Measurements from ENCODE around the gene NHERF1. TPM values are rescaled to one million over a fixed set of nuclear protein-coding genes. Genes with fewer than 3 reads are reported as not detected.

NHERF1 gene
- total and polyA plus RNA-seq, 9 of the 15 experiments (the other 6 are each of a cell fraction or from before 2014, with no cell fraction given), result 11.4 to 79.9 (median 36.9) TPM

- H3K9ac ChIP-seq (ENCODE audit: insufficient read depth in 1 of 2, low read depth in 2 of 2, low read length in 2 of 2), result no peak overlapping the region
- CTCF ChIA-PET (ENCODE audit: low intra/inter-chr PET ratio), result interaction anchor here (2.5 kb wide), 1 partner anchor 38 kb away, joined by 14 read pairs; no protein-coding TSS in a partner anchor
- no peak overlapping the region for H3K27ac ChIP-seq (ENCODE audit: extremely low read depth, low read depth, low read length)
- POLR2A ChIA-PET, result interaction anchor here (0.6 to 1.2 kb wide), 2 partner anchors 90 to 179 kb away, joined by 3 to 4 read pairs; no protein-coding TSS in a partner anchor
- H3K4me3 ChIP-seq, result no peak overlapping the region
- FAIRE-seq (no peak), ATAC-seq (no peak), DNase-seq (ENCODE audit: extremely low read depth in 1 of 4, low spot score in 3 of 4) (no peak)
- intact Hi-C loops (cut with micrococcal nuclease) (no loop called here), in situ Hi-C loops (cut with MboI) (no loop called here)
- peaks cover 14% of the 10 kb centered on the region; the same call in 1 of the 2 replicates for H4K20me1 ChIP-seq (replicated peaks; ENCODE audit: control insufficient read depth, insufficient read depth, low read length)
- H3K4me1 ChIP-seq (replicated peaks in 1 of 2; ENCODE audit: control insufficient read depth in 2 of 2, insufficient read depth in 2 of 2, low read length in 2 of 2), result peaks cover 4 to 16% of the 10 kb centered on the region in 2 experiments; a peak in 4 of 5 replicates
- H3K27me3 ChIP-seq (ENCODE audit: control insufficient read depth in 2 of 2, insufficient read depth in 2 of 2, low read length in 2 of 2), result no peaks in the 10 kb centered on the region
- H3K4me2 ChIP-seq (ENCODE audit: insufficient read depth, low read length), result no peak overlapping the region
- no TSS peak for BruUV-seq (replicated peaks)
- no peaks in the 10 kb centered on the region for H3K9me3 ChIP-seq (replicated peaks; ENCODE audit: control insufficient read depth, insufficient read depth, low read depth, low read length)
- WGBS (ENCODE audit: insufficient coverage, low coverage, missing lambda C conversion rate), result 70% methylated on average over 5 of the region's 5 CpGs
- H3K36me3 ChIP-seq (ENCODE audit: control insufficient read depth, insufficient read depth, low read length), result peaks cover 20% of the 10 kb centered on the region; the same call in 2 of the 3 replicates
- no peaks in the 10 kb centered on the region for H3K79me2 ChIP-seq (ENCODE audit: control insufficient read depth, insufficient read depth, low read length)
- H3K9me1 ChIP-seq (ENCODE audit: control insufficient read depth, insufficient read depth, low read length), result peaks cover 2% of the 10 kb centered on the region
- TF ChIP-seq BCL6 (CRISPR knock-in tag; IDR thresholded peaks at IDR 0.05), result no peak
- TF ChIP-seq, protein P1, sequence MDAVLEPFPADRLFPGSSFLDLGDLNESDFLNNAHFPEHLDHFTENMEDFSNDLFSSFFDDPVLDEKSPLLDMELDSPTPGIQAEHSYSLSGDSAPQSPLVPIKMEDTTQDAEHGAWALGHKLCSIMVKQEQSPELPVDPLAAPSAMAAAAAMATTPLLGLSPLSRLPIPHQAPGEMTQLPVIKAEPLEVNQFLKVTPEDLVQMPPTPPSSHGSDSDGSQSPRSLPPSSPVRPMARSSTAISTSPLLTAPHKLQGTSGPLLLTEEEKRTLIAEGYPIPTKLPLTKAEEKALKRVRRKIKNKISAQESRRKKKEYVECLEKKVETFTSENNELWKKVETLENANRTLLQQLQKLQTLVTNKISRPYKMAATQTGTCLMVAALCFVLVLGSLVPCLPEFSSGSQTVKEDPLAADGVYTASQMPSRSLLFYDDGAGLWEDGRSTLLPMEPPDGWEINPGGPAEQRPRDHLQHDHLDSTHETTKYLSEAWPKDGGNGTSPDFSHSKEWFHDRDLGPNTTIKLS (IDR thresholded peaks at IDR 0.05; ENCODE audit: borderline replicate concordance, low read depth), result no peak
- no peak for TF ChIP-seq HLTF (IDR thresholded peaks at IDR 0.05)
- TF ChIP-seq, protein P2, sequence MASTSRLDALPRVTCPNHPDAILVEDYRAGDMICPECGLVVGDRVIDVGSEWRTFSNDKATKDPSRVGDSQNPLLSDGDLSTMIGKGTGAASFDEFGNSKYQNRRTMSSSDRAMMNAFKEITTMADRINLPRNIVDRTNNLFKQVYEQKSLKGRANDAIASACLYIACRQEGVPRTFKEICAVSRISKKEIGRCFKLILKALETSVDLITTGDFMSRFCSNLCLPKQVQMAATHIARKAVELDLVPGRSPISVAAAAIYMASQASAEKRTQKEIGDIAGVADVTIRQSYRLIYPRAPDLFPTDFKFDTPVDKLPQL (IDR thresholded peaks at IDR 0.05; ENCODE audit: extremely low read depth, insufficient read length), result no peak
- no peak for TF ChIP-seq CEBPB (tag; IDR thresholded peaks at IDR 0.05)
- TF ChIP-seq HINFP (tag; conservative IDR thresholded peaks at IDR 0.05; ENCODE audit: low read depth), result no peak
- H2AFZ ChIP-seq (ENCODE audit: low read depth, low read length), result no peak overlapping the region
Measured at GRCh38 chr17:74782571-74782970, 34.1 kb downstream of the NHERF1 start.
